ENCODE results near the gene GPR85.
"Not testable (repeated sequence)": the region's sequence is repeated elsewhere in the genome, so short reads cannot be mapped to it uniquely, and the experiment has no call there.

The GPR85 gene

DNA sequence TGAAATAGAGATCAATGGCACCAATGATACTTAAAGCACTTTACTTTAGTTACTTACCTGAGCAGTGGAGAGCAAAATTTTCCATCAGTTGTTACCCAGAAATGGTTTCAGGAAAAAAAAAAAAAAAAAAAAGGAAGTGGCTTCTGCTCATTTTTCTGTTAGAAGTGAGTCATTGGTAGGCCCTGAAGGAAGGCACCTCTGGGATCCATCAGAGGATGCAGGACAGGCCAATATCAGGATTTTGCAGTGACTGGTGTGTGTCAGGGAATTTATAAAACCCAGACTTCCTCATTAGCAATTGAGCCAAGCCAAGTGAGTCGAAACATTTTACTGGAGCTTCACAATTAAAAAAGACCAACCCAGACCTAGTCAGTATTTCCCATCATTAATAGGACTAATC lies 34.0 kb upstream of the GPR85 start:
- no peak overlapping the region for H4K8ac ChIP-seq (ENCODE audit: low read depth, low read length)
- no peak overlapping the region for H3K18ac ChIP-seq (ENCODE audit: low read length)
- no peaks in the 10 kb centered on the region for H3K79me1 ChIP-seq (ENCODE audit: low read length)
- no peak overlapping the region for H4K5ac ChIP-seq (ENCODE audit: low read length)
- H3K9ac ChIP-seq (ENCODE audit: low read length) = no peak overlapping the region
- no peak overlapping the region for H2AK5ac ChIP-seq (ENCODE audit: low read length)
- H3K27ac ChIP-seq (ENCODE audit: low read depth, low read length) = no peak overlapping the region
- H3K4me3 ChIP-seq (ENCODE audit: low read length) = no peak overlapping the region
- no peak overlapping the region for H2BK15ac ChIP-seq (replicated peaks; ENCODE audit: low read depth)
- no peak overlapping the region for H3K4me2 ChIP-seq (ENCODE audit: low read length)
- H3K56ac ChIP-seq (ENCODE audit: low read length) = no peak overlapping the region
- no peak overlapping the region for H2BK120ac ChIP-seq (ENCODE audit: low read depth, low read length)
- H3K23ac ChIP-seq (ENCODE audit: low read length) = no peak overlapping the region
- no CpG with 5 or more reads among the region's 1 CpG for WGBS (ENCODE audit: extremely low coverage, insufficient coverage, low lambda C conversion rate)
- no peak overlapping the region for H3K4ac ChIP-seq (ENCODE audit: low read depth, low read length)
- no peak overlapping the region for H2BK5ac ChIP-seq (ENCODE audit: low read length)
- H3K4me1 ChIP-seq (ENCODE audit: control insufficient read depth, low read depth, low read length) = no peaks in the 10 kb centered on the region
- no peaks in the 10 kb centered on the region for H3K36me3 ChIP-seq (ENCODE audit: control insufficient read depth, insufficient read depth, low read length)
- H3K79me2 ChIP-seq (ENCODE audit: control insufficient read depth, insufficient read depth, low read length) = no peaks in the 10 kb centered on the region
- no peak for DNase-seq
- no peaks in the 10 kb centered on the region for H3K27me3 ChIP-seq (ENCODE audit: insufficient read depth, low read length, poor library complexity)

GRCh38 chr7:113119429-113119828 lies 32.8 kb upstream of the GPR85 start:
- H4K5ac ChIP-seq (ENCODE audit: low read length) = no peak overlapping the region
- H3K4me3 ChIP-seq (ENCODE audit: low read length) = no peak overlapping the region
- H2BK5ac ChIP-seq (ENCODE audit: low read length) = no peak overlapping the region
- DNase-seq = no peak
- H3K4me1 ChIP-seq (ENCODE audit: control insufficient read depth, low read depth, low read length) = no peaks in the 10 kb centered on the region
- H3K27ac ChIP-seq (ENCODE audit: low read depth, low read length) = no peak overlapping the region
- H3K79me2 ChIP-seq (ENCODE audit: control insufficient read depth, insufficient read depth, low read length) = no peaks in the 10 kb centered on the region
- no peak overlapping the region for H4K8ac ChIP-seq (ENCODE audit: low read depth, low read length)
- no peak overlapping the region for H2BK120ac ChIP-seq (ENCODE audit: low read depth, low read length)
- no peaks in the 10 kb centered on the region for H3K79me1 ChIP-seq (ENCODE audit: low read length)
- H3K4ac ChIP-seq (ENCODE audit: low read depth, low read length) = no peak overlapping the region
- no peaks in the 10 kb centered on the region for H3K36me3 ChIP-seq (ENCODE audit: control insufficient read depth, insufficient read depth, low read length)
- H3K4me2 ChIP-seq (ENCODE audit: low read length) = no peak overlapping the region
- no CpG with 5 or more reads among the region's 6 CpGs for WGBS (ENCODE audit: extremely low coverage, insufficient coverage, low lambda C conversion rate)
- no peak overlapping the region for H2AK5ac ChIP-seq (ENCODE audit: low read length)
- no peak overlapping the region for H2BK15ac ChIP-seq (replicated peaks; ENCODE audit: low read depth)
- H3K23ac ChIP-seq (ENCODE audit: low read length) = no peak overlapping the region
- H3K27me3 ChIP-seq (ENCODE audit: insufficient read depth, low read length, poor library complexity) = no peaks in the 10 kb centered on the region
- H3K9ac ChIP-seq (ENCODE audit: low read length) = no peak overlapping the region
- no peak overlapping the region for H3K56ac ChIP-seq (ENCODE audit: low read length)
- H3K18ac ChIP-seq (ENCODE audit: low read length) = no peak overlapping the region

DNA sequence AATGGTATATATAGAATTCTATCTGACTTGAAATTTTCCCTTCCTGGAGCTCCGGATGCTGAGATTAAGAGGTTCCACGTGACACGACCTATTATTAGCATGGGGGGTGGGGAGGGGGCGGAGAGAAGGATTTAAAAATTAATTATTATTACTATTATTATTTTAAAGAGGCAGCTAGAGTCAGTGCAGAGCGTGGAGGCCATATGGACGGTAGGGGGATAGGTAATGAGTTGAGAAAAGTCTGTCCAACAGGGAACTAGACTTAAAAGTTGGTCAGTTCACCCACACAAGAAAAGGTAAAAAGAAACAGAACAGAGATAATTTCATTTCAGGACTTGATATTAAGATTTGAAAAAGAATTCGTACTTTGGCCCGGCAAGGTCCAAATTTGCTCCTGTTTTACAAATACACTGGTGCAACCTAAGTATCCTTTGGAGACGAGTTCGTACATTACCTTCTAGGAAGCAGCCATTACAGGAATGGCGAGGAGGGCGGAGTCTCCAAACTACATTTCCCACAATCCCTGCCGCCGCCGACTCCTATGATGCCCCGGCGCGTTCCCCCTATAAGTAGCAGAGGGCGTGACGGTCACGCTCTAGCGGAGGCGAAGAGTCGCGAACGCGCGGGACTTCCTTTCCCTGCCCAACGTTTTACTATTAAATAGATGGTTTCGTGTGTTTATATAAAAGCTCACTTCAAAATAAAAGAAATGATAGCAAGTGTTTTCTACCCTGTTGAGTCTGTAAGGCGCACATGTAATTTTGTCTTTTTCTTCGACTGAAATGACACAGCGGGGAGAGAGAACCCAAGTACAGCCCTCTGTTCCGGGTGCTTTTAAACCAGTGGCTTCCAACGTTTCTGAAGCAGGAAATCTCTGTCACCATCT lies 31.7 kb upstream of the GPR85 start, which contains the start of gene SMIM30:
Gene SMIM30 (minus strand): TSS at position 481 of the 886 bp plus-strand sequence. CDS start 976 bp downstream, outside the sequence.
- Histone ChIP-seq H4K8ac (ENCODE audit: low read depth, low read length) (no peak within 1 kb of the TSS), H4K5ac (ENCODE audit: low read length) (peak within 1 kb of the TSS; percentile 81), H3K4ac (ENCODE audit: low read depth, low read length) (no peak within 1 kb of the TSS), H3K27ac (ENCODE audit: low read depth, low read length) (no peak within 1 kb of the TSS), H3K27me3 (ENCODE audit: insufficient read depth, low read length, poor library complexity) (no peaks in the 10 kb centered on the region), H3K23ac (ENCODE audit: low read length) (no peak within 1 kb of the TSS), H2BK120ac (ENCODE audit: low read depth, low read length) (no peak within 1 kb of the TSS), H3K79me1 (ENCODE audit: low read length) (no peaks in the 10 kb centered on the region), H3K36me3 (ENCODE audit: control insufficient read depth, insufficient read depth, low read length) (no peaks in the 10 kb centered on the region), H3K4me3 (ENCODE audit: low read length) (peak within 1 kb of the TSS; percentile 89), H3K18ac (ENCODE audit: low read length) (no peak within 1 kb of the TSS), H2AK5ac (ENCODE audit: low read length) (no peak within 1 kb of the TSS), H3K4me1 (ENCODE audit: control insufficient read depth, low read depth, low read length) (no peaks in the 10 kb centered on the region), H2BK15ac (replicated peaks; ENCODE audit: low read depth) (no peak within 1 kb of the TSS), H3K79me2 (ENCODE audit: control insufficient read depth, insufficient read depth, low read length) (no peaks in the 10 kb centered on the region), H2BK5ac (ENCODE audit: low read length) (no peak within 1 kb of the TSS), H3K9ac (ENCODE audit: low read length) (peak within 1 kb of the TSS; percentile 79), H3K56ac (ENCODE audit: low read length) (peak within 1 kb of the TSS; percentile 86), H3K4me2 (ENCODE audit: low read length) (peak within 1 kb of the TSS; percentile 40)
- DNase-seq = peak; percentile 93
- no CpG with 5 or more reads among the region's 35 CpGs for WGBS (ENCODE audit: extremely low coverage, insufficient coverage, low lambda C conversion rate)

GRCh38 chr7:113117374-113117774 lies 30.7 kb upstream of the GPR85 start:
- H3K4me3 ChIP-seq (ENCODE audit: low read length); H3K36me3 ChIP-seq (ENCODE audit: control insufficient read depth, insufficient read depth, low read length); H4K5ac ChIP-seq (ENCODE audit: low read length); H3K79me2 ChIP-seq (ENCODE audit: control insufficient read depth, insufficient read depth, low read length); H3K4ac ChIP-seq (ENCODE audit: low read depth, low read length); H3K4me1 ChIP-seq (ENCODE audit: control insufficient read depth, low read depth, low read length); H2BK15ac ChIP-seq (replicated peaks; ENCODE audit: low read depth); H3K23ac ChIP-seq (ENCODE audit: low read length); H2AK5ac ChIP-seq (ENCODE audit: low read length); H2BK5ac ChIP-seq (ENCODE audit: low read length); H3K27me3 ChIP-seq (ENCODE audit: insufficient read depth, low read length, poor library complexity); H3K79me1 ChIP-seq (ENCODE audit: low read length); H4K8ac ChIP-seq (ENCODE audit: low read depth, low read length); H2BK120ac ChIP-seq (ENCODE audit: low read depth, low read length); H3K27ac ChIP-seq (ENCODE audit: low read depth, low read length); H3K18ac ChIP-seq (ENCODE audit: low read length): not testable (repeated sequence)
- peak overlapping the region; percentile 49 for H3K56ac ChIP-seq (ENCODE audit: low read length)
- peak overlapping the region; percentile 52 for H3K9ac ChIP-seq (ENCODE audit: low read length)
- no CpG with 5 or more reads among the region's 4 CpGs for WGBS (ENCODE audit: extremely low coverage, insufficient coverage, low lambda C conversion rate)
- H3K4me2 ChIP-seq (ENCODE audit: low read length) = peak overlapping the region; percentile 11
- peak; percentile 68 for DNase-seq

DNA sequence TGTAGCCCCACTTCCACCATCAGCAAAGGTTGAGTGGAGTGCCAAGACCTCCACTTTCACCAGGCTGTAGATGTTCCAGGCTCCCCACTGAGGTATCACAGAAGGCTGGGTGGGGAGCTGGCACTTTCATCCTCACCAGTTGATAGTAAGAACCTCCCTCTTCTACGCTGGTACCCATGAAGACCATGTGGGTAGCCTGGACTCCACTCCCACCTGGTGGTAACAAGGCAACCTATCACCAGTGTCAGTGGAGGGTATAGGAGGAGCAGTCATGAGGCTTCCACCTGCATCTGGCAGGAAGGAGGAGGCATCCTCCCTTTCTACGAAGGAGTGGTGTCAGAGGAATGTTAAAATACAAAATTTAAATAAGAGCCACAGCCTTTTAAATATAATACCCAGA lies 27.3 kb upstream of the GPR85 start:
- Histone ChIP-seq H3K27me3 (ENCODE audit: insufficient read depth, low read length, poor library complexity) (no peaks in the 10 kb centered on the region), H3K4me3 (ENCODE audit: low read length) (no peak overlapping the region), H3K23ac (ENCODE audit: low read length) (no peak overlapping the region), H3K4me2 (ENCODE audit: low read length) (no peak overlapping the region), H3K36me3 (ENCODE audit: control insufficient read depth, insufficient read depth, low read length) (no peaks in the 10 kb centered on the region), H3K9ac (ENCODE audit: low read length) (no peak overlapping the region), H3K4ac (ENCODE audit: low read depth, low read length) (no peak overlapping the region), H3K4me1 (ENCODE audit: control insufficient read depth, low read depth, low read length) (no peaks in the 10 kb centered on the region), H3K27ac (ENCODE audit: low read depth, low read length) (no peak overlapping the region), H3K18ac (ENCODE audit: low read length) (no peak overlapping the region), H3K79me2 (ENCODE audit: control insufficient read depth, insufficient read depth, low read length) (no peaks in the 10 kb centered on the region), H2AK5ac (ENCODE audit: low read length) (no peak overlapping the region), H4K5ac (ENCODE audit: low read length) (no peak overlapping the region), H3K56ac (ENCODE audit: low read length) (no peak overlapping the region), H2BK120ac (ENCODE audit: low read depth, low read length) (no peak overlapping the region), H3K79me1 (ENCODE audit: low read length) (no peaks in the 10 kb centered on the region), H2BK5ac (ENCODE audit: low read length) (no peak overlapping the region), H4K8ac (ENCODE audit: low read depth, low read length) (no peak overlapping the region), H2BK15ac (replicated peaks; ENCODE audit: low read depth) (no peak overlapping the region)
- peak; percentile 70 for DNase-seq
- WGBS (ENCODE audit: extremely low coverage, insufficient coverage, low lambda C conversion rate) = no CpG with 5 or more reads among the region's 2 CpGs
